ENCODE results near the gene DCHS2.

The DCHS2 gene

GRCh38 chr4:154313004-154313585 is 178.5 kb downstream of the DCHS2 start:
- intact Hi-C loops (cut with DNase I; ENCODE audit: low total_unique reads) = no loop called here
- no peaks in the 10 kb centered on the region for H3K27me3 ChIP-seq
- TF ChIP-seq CTCF (IDR thresholded peaks at IDR 0.05) = no peak
- H3K27ac ChIP-seq = no peak overlapping the region
- no peaks in the 10 kb centered on the region for H3K36me3 ChIP-seq
- H3K9me3 ChIP-seq = no peaks in the 10 kb centered on the region
- DNase-seq = no peak
- H3K4me3 ChIP-seq = no peak overlapping the region
- no peaks in the 10 kb centered on the region for H3K4me1 ChIP-seq

DNA sequence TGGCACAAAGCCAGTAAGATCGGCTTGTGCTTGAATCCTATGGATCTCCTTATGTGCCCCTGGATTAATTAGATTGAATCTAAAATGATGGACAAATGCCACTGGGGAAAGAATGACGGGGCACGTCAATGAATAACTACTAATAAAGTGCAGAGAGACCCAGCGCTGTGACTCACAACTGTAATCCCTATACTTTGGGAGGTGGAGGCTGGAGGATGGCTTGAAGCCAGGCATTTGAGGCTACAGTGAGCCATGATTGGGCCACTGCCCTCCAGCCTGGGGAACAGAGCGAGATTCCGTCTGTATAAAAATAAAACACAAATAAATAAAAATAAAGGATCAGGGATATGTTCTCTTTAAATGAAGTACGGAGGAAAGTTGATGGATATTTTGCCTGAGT is 179.4 kb downstream of the DCHS2 start:
- no peak for TF ChIP-seq CTCF (IDR thresholded peaks at IDR 0.05)

GRCh38 chr4:154310578-154310977 is 181.0 kb downstream of the DCHS2 start:
- TF ChIP-seq CTCF (IDR thresholded peaks at IDR 0.05) = no peak
- H3K36me3 ChIP-seq = no peaks in the 10 kb centered on the region
- no peak overlapping the region for H3K27ac ChIP-seq
- H3K27me3 ChIP-seq = no peaks in the 10 kb centered on the region
- DNase-seq = no peak
- no peaks in the 10 kb centered on the region for H3K4me1 ChIP-seq
- intact Hi-C loops (cut with DNase I; ENCODE audit: low total_unique reads) = no loop called here
- no peaks in the 10 kb centered on the region for H3K9me3 ChIP-seq
- H3K4me3 ChIP-seq = no peak overlapping the region

More for the DNA sequence above, 179.4 kb downstream of the DCHS2 start:
- H3K36me3 ChIP-seq = no peaks in the 10 kb centered on the region
- H3K4me1 ChIP-seq = no peaks in the 10 kb centered on the region
- DNase-seq = no peak
- no peak overlapping the region for H3K4me3 ChIP-seq
- H3K27me3 ChIP-seq = no peaks in the 10 kb centered on the region
- H3K27ac ChIP-seq = no peak overlapping the region
- H3K9me3 ChIP-seq = no peaks in the 10 kb centered on the region
- intact Hi-C loops (cut with DNase I; ENCODE audit: low total_unique reads) = no loop called here

- no peak for DNase-seq
- Histone ChIP-seq H3K4me3 (no peak overlapping the region), H3K27ac (no peak overlapping the region), H3K9me3 (no peaks in the 10 kb centered on the region), H3K27me3 (no peaks in the 10 kb centered on the region), H3K36me3 (no peaks in the 10 kb centered on the region), H3K4me1 (peaks cover 0 to 3% (median 0%) of the 10 kb centered on the region in 4 donors)
- intact Hi-C loops (cut with DNase I; ENCODE audit: low total_unique reads) = no loop called here
- TF ChIP-seq CTCF (IDR thresholded peaks at IDR 0.05) = no peak
Measured at GRCh38 chr4:154308207-154308606, 183.4 kb downstream of the DCHS2 start.

GRCh38 chr4:154307451-154307850 is 184.1 kb downstream of the DCHS2 start:
- intact Hi-C loops (cut with DNase I; ENCODE audit: low total_unique reads) = no loop called here

More at GRCh38 chr4:154307451-154307850, 184.1 kb downstream of the DCHS2 start:
- no peak overlapping the region for H3K27ac ChIP-seq
- TF ChIP-seq CTCF (IDR thresholded peaks at IDR 0.05) = no peak
- no peaks in the 10 kb centered on the region for H3K9me3 ChIP-seq
- H3K36me3 ChIP-seq = no peaks in the 10 kb centered on the region
- H3K4me1 ChIP-seq = peaks cover 0 to 3% (median 0%) of the 10 kb centered on the region in 4 donors
- DNase-seq = no peak
- no peaks in the 10 kb centered on the region for H3K27me3 ChIP-seq
- no peak overlapping the region for H3K4me3 ChIP-seq
